Stimulated activated CD4-positive, alpha-beta T cell treated with anti-CD3 and anti-CD28 coated beads, Interleukin-12 subunit alpha, Interleukin-12 subunit beta, amount 100 ng/mL, for 4 hours (primary cell): ENCODE measurements around the gene CPEB1.

ENCODE experiments used
- DNase-seq: peaks from one replicate; pipeline ENCODE4 v3.0.0-alpha.2; 2020

Gene CPEB1

GRCh38 chr15:82580713-82581112, 66.5 kb downstream of the CPEB1 start:
- DNase-seq = no peak

- DNase-seq = no peak
Measured at GRCh38 chr15:82575335-82575734, 71.8 kb downstream of the CPEB1 start.

DNA sequence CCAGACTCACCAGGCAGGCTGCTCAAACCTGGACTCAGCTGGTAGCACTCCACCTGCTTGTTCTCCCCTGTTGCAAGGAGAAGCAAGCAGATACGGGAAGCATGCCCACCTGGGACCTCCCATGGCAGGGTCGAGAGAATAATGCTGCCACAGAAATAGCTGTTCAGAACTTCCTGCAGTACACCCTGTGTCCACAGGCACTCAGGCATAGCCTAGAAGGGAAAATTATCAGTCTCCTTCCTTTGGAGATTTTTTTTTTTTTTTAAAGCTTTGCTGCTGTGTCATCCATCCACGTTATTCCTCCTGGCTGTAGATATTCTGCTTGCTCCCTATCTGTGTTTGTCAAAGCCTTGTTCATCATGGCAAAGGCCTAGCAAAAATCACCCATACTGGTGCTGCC, 74.2 kb downstream of the CPEB1 start:
- no peak for DNase-seq

- no peak for DNase-seq
Measured at GRCh38 chr15:82572311-82572710, 74.9 kb downstream of the CPEB1 start.

GRCh38 chr15:82571722-82572222, 75.4 kb downstream of the CPEB1 start:
- no peak for DNase-seq

- no peak for DNase-seq
Measured at GRCh38 chr15:82570721-82571508, 76.2 kb downstream of the CPEB1 start.

GRCh38 chr15:82569834-82570233, 77.3 kb downstream of the CPEB1 start:
- no peak for DNase-seq

- DNase-seq = no peak
Measured at GRCh38 chr15:82568986-82569385, 78.2 kb downstream of the CPEB1 start.

GRCh38 chr15:82567661-82568060, 79.5 kb downstream of the CPEB1 start:
- no peak for DNase-seq

DNA sequence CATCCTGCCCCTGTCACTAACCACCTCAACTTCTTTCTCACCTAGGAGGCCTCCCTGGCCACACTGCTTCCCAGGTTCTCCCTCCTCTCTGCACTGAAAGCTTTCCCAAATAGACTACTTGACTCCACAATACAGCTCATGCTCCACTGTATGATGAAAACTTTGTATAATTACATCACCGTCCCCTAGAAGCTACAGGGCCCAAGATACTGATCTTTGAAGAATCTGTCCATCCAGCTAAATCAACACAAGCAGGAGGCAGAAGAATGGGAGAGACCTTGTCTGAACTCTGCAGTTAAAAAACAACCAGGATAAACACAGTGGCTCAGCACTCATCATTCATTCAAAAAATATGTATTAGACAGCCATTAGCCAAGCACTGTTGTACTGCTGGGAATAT, 80.5 kb downstream of the CPEB1 start:
- DNase-seq = no peak

DNA sequence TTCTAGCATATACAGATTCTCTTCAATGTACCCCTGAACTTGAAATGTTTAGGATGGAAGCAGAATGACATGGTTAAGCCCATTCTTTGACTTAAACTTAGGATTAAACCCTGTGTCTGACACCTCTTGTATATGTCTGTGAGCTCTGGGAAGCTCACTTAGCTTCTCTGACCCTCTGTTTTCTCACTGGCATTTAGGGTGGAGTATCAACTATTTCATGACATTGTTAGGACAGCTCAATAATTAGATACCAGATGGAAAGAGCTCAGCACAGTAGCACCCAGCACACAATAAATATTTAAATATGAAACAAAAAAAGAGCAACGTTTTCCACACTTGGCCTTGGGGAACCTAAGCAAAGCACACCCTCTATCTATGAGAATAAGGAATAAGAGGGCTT, 88.7 kb downstream of the CPEB1 start:
- no peak for DNase-seq

DNA sequence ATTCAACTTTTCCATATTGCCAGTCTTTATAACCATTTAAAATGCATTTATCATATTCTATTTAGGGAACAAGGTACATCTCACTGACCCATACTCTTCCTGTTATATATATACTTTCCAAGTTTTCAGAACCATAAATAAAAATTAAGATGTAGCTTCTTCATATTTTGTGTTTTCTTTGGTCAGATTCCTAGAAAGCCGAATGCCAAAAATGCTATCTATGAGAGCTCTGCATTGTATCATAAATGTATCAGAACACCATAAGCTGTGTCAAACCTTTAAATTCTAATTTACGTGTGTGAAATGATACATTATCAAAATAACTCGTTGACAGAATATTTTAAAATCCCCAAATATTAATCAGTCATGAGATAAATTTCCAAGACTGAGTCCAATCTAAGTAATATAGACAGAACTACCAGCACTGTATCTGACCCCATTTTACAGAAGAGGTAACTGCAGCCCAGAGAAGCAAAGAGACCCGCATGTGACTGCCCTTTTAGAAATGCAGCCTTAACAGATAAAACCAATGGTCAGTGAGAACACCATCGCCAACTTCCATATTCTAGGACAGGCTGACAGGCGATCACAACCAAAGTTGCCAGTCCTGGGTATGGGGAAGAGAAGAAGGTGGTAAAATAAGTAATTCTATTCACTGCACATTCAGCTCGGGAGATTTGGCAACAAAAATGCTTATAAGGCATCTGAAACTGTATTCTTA, 90.7 kb downstream of the CPEB1 start:
- DNase-seq = no peak

GRCh38 chr15:82554849-82555248, 92.3 kb downstream of the CPEB1 start:
- DNase-seq = no peak

DNA sequence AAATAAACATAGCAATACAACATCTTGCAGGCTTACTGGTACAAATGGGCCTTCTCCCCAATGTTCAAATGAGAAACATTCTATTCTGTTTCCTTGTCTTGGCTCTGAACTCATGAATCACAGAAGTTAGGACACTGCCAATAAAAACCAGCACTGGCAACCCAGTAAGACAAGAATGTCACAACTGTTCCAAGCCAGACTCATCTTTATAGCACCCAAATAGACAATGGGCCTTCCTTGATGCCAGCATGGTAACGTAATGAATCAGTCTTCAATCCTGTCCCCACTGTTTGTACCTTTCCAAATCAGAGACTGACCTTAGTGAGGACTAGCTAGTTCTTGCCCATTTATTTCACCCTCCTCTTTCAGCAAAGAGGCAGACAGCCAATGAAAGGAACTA, 92.8 kb downstream of the CPEB1 start:
- no peak for DNase-seq

DNA sequence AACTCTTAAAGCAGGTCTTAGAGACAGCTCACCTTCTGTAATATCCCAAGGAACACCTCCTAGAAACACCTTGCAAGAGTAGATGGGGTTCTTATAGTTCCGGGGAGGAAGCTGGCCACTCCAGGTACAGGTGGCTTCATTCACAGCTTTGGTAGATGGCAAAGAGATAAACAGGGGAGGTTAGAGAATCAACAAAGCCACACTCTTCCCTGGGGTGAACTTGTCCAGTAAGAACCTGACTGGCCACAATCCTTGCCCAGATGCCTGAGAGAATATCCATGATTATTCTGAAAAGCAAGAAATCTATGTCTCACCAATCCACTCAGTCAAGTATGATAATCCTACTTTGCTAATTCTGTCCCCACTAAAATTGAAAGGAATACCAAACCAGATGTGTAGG, 93.3 kb downstream of the CPEB1 start:
- no peak for DNase-seq

- DNase-seq = no peak
Measured at GRCh38 chr15:82552861-82553260, 94.3 kb downstream of the CPEB1 start.

DNA sequence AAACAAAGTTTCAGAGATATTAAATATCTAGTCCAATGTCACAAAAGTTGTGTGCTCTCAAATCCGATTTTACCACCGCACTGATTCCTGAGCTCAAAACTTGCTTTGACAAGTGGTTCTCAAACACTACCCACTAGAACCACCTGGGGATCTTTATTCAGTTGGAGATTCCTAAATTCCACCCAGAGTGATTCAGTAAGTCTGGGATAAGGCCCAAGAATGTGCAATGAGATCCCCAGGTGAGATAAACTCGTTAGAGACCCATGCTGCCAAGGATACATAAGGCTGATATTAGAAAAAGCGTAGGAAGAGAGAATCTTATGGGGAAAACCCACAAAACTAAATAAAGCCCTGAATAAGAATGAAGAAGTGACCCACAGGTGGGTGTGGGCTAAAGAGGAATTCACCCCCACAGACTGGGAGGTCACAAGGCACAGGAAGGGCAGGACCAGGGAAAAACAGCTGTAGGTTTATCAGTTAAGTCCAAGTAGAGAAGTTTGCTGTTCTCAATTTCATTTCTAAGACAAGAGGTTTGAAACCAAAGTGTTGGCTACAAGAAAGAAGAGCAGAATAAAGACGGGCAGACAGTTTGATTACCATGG, 95.4 kb downstream of the CPEB1 start:
- DNase-seq = no peak

- DNase-seq = no peak
Measured at GRCh38 chr15:82549199-82549665, 97.9 kb downstream of the CPEB1 start.

DNA sequence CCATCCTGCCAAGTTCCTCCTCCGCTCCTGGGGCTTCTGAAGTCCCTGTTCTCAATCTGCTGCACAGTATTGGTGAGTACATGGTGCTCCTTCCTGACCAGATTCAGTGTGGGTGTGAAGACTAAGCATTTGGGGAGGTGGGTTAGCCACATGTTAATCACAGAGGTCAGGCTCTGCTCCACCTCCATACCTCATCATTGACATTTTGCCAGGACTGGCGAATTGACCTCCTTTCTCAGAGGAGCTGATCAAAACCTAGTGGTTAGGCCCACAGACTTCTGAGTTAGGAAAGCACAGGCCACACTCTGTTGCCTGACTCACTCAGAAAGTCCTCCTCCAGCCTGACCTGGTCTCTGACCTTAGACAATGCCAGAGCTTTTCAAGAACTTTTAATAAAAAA, 98.5 kb downstream of the CPEB1 start:
- no peak for DNase-seq

DNA sequence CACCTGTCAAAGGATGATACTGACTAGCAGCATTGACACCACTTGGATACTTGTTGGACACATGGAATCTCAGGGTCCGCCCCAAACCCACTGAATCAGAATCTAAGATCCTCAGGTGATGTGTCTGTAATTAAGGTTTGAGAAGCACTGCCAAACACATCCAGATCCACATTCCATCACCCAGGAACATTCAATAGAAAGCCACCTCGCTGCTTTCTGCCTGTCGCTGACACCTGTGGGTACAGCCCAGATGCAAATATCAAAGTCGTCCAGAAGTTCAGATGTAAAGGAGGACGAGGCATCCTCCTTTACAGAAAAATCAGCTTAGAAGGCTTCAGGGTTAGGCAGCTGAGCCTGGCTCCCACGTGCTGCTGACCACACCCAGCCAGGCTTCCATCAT, 101.7 kb downstream of the CPEB1 start:
- no peak for DNase-seq

- DNase-seq = no peak
Measured at GRCh38 chr15:82545002-82545401, 102.2 kb downstream of the CPEB1 start.

- DNase-seq = no peak
Measured at GRCh38 chr15:82544431-82544830, 102.7 kb downstream of the CPEB1 start.

GRCh38 chr15:82543160-82543559, 104.0 kb downstream of the CPEB1 start:
- DNase-seq = no peak

- DNase-seq = no peak
Measured at GRCh38 chr15:82540984-82541431, 106.2 kb downstream of the CPEB1 start.
